MM.1S (cell line): ENCODE results near the gene ERO1A.

ENCODE experiments used
- EZH2 ChIP-seq: fragments of 300-600 bp; sonication (generic); optimal IDR thresholded peaks from 2 replicates; pipeline ENCODE3; 2017; ENCODE audit warnings: low read depth, mild to moderate bottlenecking, antibody characterized with exemption, low read length, mixed read lengths
- EZH2phosphoT487 ChIP-seq: fragments of 300-600 bp; sonication (generic); IDR thresholded peaks from 2 replicates; pipeline ENCODE4 v1.6.1; 2018; ENCODE audit warnings: antibody characterized with exemption, low read length
- TF ChIP-seq, protein P1 (sequence below): fragments of 300-600 bp; sonication (generic); IDR thresholded peaks from 2 replicates; pipeline ENCODE4 v1.5.1; 2016; ENCODE audit warnings: antibody characterized with exemption, low read length, mixed read lengths

DNA sequence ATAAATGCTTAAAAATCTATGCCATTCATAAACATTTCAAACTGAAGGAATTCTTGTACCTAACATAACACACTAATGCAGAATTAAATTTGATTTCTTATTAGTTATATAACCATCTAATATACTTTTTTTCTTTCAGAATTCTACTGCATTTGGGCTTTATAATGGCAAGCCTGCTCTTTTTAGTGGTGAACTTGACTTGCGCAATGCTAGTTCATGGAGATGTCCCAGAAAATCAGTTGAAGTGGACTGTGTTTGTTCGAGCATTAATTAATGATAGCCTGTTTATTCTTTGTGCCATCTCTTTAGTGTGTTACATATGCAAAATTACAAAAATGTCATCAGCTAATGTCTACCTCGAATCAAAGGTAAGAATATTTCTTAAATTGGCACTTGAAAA is 95.4 kb downstream of the ERO1A start:
- TF ChIP-seq, protein P1, sequence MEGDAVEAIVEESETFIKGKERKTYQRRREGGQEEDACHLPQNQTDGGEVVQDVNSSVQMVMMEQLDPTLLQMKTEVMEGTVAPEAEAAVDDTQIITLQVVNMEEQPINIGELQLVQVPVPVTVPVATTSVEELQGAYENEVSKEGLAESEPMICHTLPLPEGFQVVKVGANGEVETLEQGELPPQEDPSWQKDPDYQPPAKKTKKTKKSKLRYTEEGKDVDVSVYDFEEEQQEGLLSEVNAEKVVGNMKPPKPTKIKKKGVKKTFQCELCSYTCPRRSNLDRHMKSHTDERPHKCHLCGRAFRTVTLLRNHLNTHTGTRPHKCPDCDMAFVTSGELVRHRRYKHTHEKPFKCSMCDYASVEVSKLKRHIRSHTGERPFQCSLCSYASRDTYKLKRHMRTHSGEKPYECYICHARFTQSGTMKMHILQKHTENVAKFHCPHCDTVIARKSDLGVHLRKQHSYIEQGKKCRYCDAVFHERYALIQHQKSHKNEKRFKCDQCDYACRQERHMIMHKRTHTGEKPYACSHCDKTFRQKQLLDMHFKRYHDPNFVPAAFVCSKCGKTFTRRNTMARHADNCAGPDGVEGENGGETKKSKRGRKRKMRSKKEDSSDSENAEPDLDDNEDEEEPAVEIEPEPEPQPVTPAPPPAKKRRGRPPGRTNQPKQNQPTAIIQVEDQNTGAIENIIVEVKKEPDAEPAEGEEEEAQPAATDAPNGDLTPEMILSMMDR, result no peak
- TF ChIP-seq EZH2, result no peak
- TF ChIP-seq EZH2phosphoT487, result no peak
